Activated B cell treated with CpG ODN at 0.5 μM for 24 hours (primary cell): ENCODE measurements around the gene MTHFR. TPM values are rescaled to one million over a fixed set of nuclear protein-coding genes. Genes with fewer than 3 reads are reported as not detected.
A peak's percentile ranks its signal among the peaks of the same experiment; 100 is the strongest.

Source experiments
- ATAC-seq: fragments of 200-7000 bp; cut with Tn5 transposase; one replicate; pipeline ENCODE4 v1.10.0; 2021; ENCODE audit warnings: low read depth, mild to moderate bottlenecking, moderate library complexity
- CTCF ChIA-PET: fragments of 350-600 bp; sonication (Branson Sonifier 250); formaldehyde crosslinking; loops from one replicate; lab custom pipeline; 2021; ENCODE audit warnings: antibody characterized with exemption; lab: Charles Lee
- POLR2A ChIA-PET: fragments of 350-600 bp; sonication (Branson Sonifier 250); formaldehyde crosslinking; loops from one replicate; lab custom pipeline; 2021; ENCODE audit warnings: antibody characterized with exemption; lab: Charles Lee
- DNase-seq: peaks from one replicate; pipeline ENCODE4 v3.0.0; 2022
- H3K27ac Mint-ChIP-seq: one replicate; pipeline ENCODE4 v1.8.0; 2020; ENCODE audit warnings: mixed read lengths
- H3K27me3 Mint-ChIP-seq: one replicate; pipeline ENCODE4 v1.8.0; 2021; ENCODE audit warnings: mixed read lengths
- H3K36me3 Mint-ChIP-seq: one replicate; pipeline ENCODE4 v1.8.0; 2021; ENCODE audit warnings: low read depth, mixed read lengths
- H3K4me1 Mint-ChIP-seq: one replicate; pipeline ENCODE4 v1.8.0; 2021; ENCODE audit warnings: mixed read lengths
- H3K4me3 Mint-ChIP-seq: one replicate; pipeline ENCODE4 v1.8.0; 2020; ENCODE audit warnings: mild to moderate bottlenecking, mixed read lengths
- H3K9me3 Mint-ChIP-seq: one replicate; pipeline ENCODE4 v1.8.0; 2020; ENCODE audit warnings: mixed read lengths
- CTCF ChIP-seq: fragments of 200-600 bp; IDR thresholded peaks from one replicate; pipeline ENCODE4 v1.8.0; 2022; ENCODE audit warnings: antibody characterized with exemption, mild to moderate bottlenecking
- intact Hi-C: fragments of 100-400 bp; cut with micrococcal nuclease; formaldehyde crosslinking; loops from one replicate; pipeline ENCODE4 v1.15.1; 2024
- total RNA-seq: library from RNA; stranded (reverse); gene quantifications from 2 replicates; pipeline ENCODE4 v1.2.3, GENCODE V29; 2022

Gene MTHFR
- total RNA-seq, 1 donor from 2014 or later, result 56.9 TPM

- Mint-ChIP-seq H3K36me3 (peaks cover 7% of the 10 kb centered on the region), H3K9me3 (no peaks in the 10 kb centered on the region), H3K4me3 (peak overlapping the region; percentile 44), H3K4me1 (peaks cover 22% of the 10 kb centered on the region), H3K27ac (peak overlapping the region; percentile 71), H3K27me3 (no peaks in the 10 kb centered on the region)
- CTCF ChIA-PET, result interaction anchor here (0.7 to 2.2 kb wide), 3 partner anchors 13 to 40 kb away, joined by 3 to 7 read pairs (median 4); no protein-coding TSS in a partner anchor
- intact Hi-C loops, result loop anchor here (1.0 to 10.0 kb wide), 3 partner anchors 20 to 109 kb away; partner anchors contain the start of gene MTHFR
- peak; percentile 55 for DNase-seq
- TF ChIP-seq CTCF, result peak; percentile 88
- POLR2A ChIA-PET, result interaction anchor here (0.8 to 4.3 kb wide), 4 partner anchors 21 to 124 kb away, joined by 3 to 17 read pairs (median 3); partner anchors contain the start of genes CLCN6 and MTHFR
- peak; percentile 86 for ATAC-seq
Observed at GRCh38 chr1:11784993-11785769, 20.6 kb downstream of the MTHFR start.

- ChIA-PET CTCF (interaction anchor here (0.8 to 2.2 kb wide), 3 partner anchors 13 to 109 kb away, joined by 3 to 7 read pairs (median 4); no protein-coding TSS in a partner anchor), POLR2A (interaction anchor here (0.8 to 4.3 kb wide), 3 partner anchors 22 to 124 kb away, joined by 3 to 17 read pairs (median 3); partner anchors contain the start of genes CLCN6 and MTHFR)
- no peak for DNase-seq
- H3K27me3 Mint-ChIP-seq, result no peaks in the 10 kb centered on the region
- H3K36me3 Mint-ChIP-seq, result peaks cover 1% of the 10 kb centered on the region
- no peak for TF ChIP-seq CTCF
- no peak overlapping the region for H3K27ac Mint-ChIP-seq
- intact Hi-C loops, result loop anchor here (2.0 to 10.0 kb wide), 2 partner anchors 20 to 50 kb away; partner anchors contain the start of gene MTHFR
- peaks cover 22% of the 10 kb centered on the region for H3K4me1 Mint-ChIP-seq
- no peaks in the 10 kb centered on the region for H3K9me3 Mint-ChIP-seq
- H3K4me3 Mint-ChIP-seq, result no peak overlapping the region
- ATAC-seq, result no peak
Observed at GRCh38 chr1:11784256-11784992, 21.3 kb downstream of the MTHFR start.

DNA sequence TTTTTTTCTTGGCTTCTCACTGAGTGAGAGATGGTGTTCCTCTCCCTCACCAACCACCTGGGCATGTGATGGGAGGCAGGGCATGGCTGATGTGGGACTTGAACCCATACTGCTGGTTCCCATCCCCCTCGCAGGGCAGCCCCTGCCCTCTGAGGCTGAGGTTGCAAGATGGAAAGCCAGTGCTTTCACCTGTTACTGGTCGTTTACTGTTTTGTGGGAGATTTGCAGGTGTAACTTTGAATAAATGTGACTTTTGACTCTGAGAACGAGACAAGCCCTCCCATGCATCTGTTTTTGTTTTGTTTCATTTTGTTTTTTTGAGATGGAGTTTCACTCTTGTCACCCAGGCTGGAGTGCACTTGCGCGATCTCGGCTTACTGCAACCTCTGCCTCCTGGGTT is 22.2 kb downstream of the MTHFR start:
- ChIA-PET CTCF (no interaction called here), POLR2A (no interaction called here)
- intact Hi-C loops, result loop anchor here (10.0 kb wide), 1 partner anchor 51 kb away; no protein-coding TSS in a partner anchor
- no peak for TF ChIP-seq CTCF
- no peak overlapping the region for H3K27ac Mint-ChIP-seq
- no peaks in the 10 kb centered on the region for H3K36me3 Mint-ChIP-seq
- no peak overlapping the region for H3K4me3 Mint-ChIP-seq
- H3K9me3 Mint-ChIP-seq, result no peaks in the 10 kb centered on the region
- ATAC-seq (no peak), DNase-seq (no peak)
- peaks cover 22% of the 10 kb centered on the region for H3K4me1 Mint-ChIP-seq
- H3K27me3 Mint-ChIP-seq, result no peaks in the 10 kb centered on the region

DNA sequence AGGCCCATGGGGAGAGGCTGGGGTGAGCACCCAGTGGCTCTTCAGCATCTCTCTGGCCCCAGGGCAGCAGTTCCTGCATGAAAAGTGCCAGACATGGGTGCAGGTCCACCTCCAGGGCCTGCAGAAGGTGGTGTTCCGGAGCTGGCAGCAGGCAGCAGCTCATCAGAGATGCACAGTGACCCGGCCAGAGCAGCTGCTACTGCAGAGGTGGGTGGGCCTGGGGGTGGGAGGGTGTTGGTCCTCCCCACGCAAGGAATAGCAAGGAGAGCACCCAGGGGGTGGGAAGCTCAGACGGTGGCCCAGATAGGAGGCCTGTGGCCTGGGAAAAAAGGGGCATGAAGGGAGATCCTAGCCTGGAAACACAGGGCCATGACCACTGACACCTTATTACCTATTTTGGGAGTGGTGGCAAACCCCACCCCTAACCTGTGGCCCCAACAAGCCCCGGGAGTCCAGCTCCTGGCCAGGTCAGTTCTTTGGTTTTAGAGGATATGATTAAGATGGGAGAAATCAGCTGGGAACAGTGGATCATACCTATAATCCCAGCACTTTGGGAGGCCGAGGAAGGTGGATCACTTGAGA is 23.5 kb downstream of the MTHFR start:
- DNase-seq (no peak), ATAC-seq (no peak)
- no peaks in the 10 kb centered on the region for H3K9me3 Mint-ChIP-seq
- H3K4me1 Mint-ChIP-seq, result peaks cover 22% of the 10 kb centered on the region
- CTCF ChIA-PET, result no interaction called here
- intact Hi-C loops, result loop anchor here (10.0 kb wide), 1 partner anchor 53 kb away; no protein-coding TSS in a partner anchor
- no peak overlapping the region for H3K27ac Mint-ChIP-seq
- no peak for TF ChIP-seq CTCF
- H3K27me3 Mint-ChIP-seq, result no peaks in the 10 kb centered on the region
- no peaks in the 10 kb centered on the region for H3K36me3 Mint-ChIP-seq
- POLR2A ChIA-PET, result interaction anchor here (0.8 kb wide), 1 partner anchor 24 kb away, joined by 3 read pairs; the partner anchor contains the start of genes CLCN6 and MTHFR
- no peak overlapping the region for H3K4me3 Mint-ChIP-seq
